HG03469 (cell line): Measurements from ENCODE around the gene AMBRA1.

Experiments used
- ATAC-seq: cut with Tn5 transposase; IDR thresholded peaks from one replicate; pipeline ENCODE4 v1.9.1; 2021; ENCODE audit warnings: mild to moderate bottlenecking, moderate library complexity, moderate number of reproducible peaks; ENCODE audit not compliant: unreplicated experiment

The AMBRA1 gene

GRCh38 chr11:46511342-46511741 lies 82.5 kb downstream of the AMBRA1 start:
- no peak for ATAC-seq

GRCh38 chr11:46508360-46508759 lies 85.5 kb downstream of the AMBRA1 start:
- ATAC-seq = no peak

GRCh38 chr11:46506483-46506791 lies 87.4 kb downstream of the AMBRA1 start:
- no peak for ATAC-seq

- ATAC-seq = no peak
Observed at GRCh38 chr11:46505741-46506482, 87.9 kb downstream of the AMBRA1 start.

GRCh38 chr11:46504817-46505613 lies 88.8 kb downstream of the AMBRA1 start:
- no peak for ATAC-seq

GRCh38 chr11:46499821-46500220 lies 94.0 kb downstream of the AMBRA1 start:
- ATAC-seq = no peak

DNA sequence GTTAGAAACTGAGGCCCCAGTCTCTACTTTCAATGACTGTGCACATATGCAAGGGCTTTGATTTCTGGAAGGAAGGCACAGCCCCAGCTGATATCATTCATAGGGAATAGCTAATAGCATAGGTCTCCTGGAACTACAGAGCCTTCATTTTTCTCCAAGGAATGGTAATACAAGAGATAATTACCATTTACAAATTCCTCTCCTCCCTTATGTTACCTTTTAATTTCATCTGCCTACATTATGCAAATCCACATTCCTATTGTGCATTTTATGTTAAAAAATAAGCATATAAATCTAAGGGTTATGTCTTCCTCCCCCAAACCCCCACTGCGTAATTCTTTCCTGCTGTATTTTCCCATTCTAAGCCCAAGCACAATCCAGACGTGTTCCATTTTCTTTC lies 94.9 kb downstream of the AMBRA1 start:
- ATAC-seq = no peak

DNA sequence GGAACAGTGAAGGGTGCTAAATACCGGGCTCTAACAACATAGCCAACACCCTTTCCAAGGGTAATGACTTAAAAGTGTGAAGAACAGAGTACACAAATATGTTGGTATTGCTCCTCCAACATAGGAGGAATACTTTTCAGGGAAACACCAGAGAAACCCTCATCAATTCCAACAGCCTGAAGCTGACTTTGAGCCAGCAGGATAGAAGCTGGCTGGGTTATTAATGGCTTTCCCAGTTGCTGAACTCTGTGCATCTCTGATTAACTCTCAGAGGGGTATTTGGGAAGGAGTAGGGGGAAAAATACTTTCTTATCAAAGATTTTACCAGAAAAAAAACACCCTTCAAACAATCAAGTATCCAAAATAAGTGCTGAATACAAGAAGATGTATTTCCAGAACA lies 95.6 kb downstream of the AMBRA1 start:
- ATAC-seq = no peak

- no peak for ATAC-seq
Observed at GRCh38 chr11:46497498-46497897, 96.3 kb downstream of the AMBRA1 start.

GRCh38 chr11:46493791-46494190 lies 100.0 kb downstream of the AMBRA1 start:
- ATAC-seq = no peak

DNA sequence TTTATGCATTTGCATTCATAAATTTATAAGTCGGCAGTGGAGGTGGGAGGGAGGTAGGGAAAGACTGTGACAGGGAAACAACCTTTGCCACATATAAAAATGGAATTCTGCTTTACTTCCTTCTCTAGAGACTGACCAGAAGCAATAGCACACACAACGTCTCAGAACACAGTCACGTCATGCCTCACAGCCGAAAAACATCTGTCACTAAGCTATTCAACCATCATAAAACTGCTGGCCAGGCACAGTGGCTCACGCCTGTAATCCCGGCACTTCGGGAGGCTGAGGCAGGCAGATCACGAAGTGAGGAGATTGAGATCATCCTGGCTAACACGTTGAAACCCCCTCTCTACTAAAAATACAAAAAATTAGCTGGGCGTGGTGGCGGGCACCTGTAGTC lies 101.3 kb downstream of the AMBRA1 start:
- no peak for ATAC-seq

- no peak for ATAC-seq
Observed at GRCh38 chr11:46491661-46492330, 102.0 kb downstream of the AMBRA1 start.

DNA sequence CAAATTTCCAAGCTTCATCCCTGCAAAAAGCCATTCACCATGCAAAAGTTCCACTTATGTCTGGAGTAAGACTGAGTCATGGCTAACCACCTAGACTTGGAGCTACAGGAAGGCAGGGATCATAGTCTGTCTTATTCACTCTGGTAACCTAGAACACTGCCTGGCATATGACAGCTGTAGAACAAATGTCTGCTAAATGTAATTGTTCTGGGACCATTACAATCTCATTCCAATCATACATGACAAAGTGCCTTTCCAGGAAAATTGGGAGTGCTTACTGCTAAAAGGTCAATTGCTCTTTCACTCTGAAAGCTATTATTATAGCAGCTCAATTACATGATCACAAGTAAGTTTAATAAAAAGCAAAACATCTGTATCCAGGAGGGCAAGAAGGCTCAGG lies 103.2 kb downstream of the AMBRA1 start:
- no peak for ATAC-seq

GRCh38 chr11:46489656-46490560 lies 103.9 kb downstream of the AMBRA1 start:
- no peak for ATAC-seq

GRCh38 chr11:46485856-46486443 lies 107.9 kb downstream of the AMBRA1 start:
- no peak for ATAC-seq

DNA sequence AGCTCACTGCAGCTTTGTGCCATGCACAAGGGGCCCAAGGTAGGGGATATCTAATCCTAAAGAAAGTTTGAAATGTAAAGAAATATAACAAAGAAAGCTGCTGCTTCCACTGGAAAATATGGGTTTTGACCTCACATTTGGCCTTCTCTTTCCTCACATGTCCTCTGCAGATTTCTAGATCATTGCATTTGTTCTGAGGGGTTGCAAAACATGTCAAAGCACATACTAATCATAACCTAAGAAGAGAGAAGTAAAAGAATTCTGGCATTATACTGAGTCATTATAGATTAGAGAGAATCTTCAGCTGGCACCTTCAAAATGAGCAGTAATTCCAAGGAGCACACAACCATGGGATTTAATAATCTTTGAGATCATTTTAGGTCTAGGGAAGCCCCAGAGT lies 109.7 kb downstream of the AMBRA1 start:
- ATAC-seq = no peak

DNA sequence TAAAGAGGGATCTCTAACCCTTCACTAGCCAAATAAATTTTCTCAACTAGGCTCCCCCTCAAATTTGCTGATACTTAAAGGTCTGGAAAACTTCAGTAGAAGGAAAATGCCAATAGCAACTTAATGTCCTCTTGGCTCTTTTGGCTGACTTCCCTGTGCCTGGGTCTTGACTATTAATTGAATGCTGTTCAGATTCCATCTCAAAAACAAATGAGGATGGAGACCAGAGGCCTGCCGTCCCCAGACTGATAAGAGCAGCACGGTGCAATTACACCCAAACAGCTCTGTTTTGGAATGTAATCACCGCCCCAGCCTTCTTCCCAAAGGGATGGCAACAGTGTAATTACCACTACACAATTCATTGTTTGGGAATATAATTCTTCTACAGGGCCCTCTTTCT lies 112.9 kb downstream of the AMBRA1 start:
- no peak for ATAC-seq

DNA sequence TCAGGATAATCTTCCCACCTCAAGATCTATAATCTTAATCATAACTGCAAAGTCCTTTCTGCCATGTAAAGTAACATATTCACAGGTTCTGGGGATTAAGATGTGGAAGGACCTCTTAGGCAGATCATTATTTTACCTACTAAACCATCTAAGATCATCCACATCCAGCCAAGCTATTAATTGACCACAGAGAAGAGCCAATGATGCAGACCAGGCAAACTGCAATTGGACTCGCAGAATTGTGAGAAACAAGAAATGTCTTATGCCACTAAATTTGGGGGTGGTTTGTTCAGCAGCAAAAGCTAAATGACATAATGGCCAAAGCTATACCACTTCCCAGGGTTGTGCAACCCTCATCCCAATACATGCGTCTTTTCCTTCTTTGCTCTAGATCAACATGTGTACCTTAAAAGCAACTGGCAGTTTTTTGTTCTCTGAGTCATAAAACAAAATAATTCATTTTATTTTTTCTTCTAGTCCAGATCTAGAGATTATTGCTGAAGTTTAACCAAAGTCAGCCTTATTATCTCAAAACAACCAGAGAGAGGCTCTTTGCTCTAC lies 113.6 kb downstream of the AMBRA1 start:
- ATAC-seq = no peak

DNA sequence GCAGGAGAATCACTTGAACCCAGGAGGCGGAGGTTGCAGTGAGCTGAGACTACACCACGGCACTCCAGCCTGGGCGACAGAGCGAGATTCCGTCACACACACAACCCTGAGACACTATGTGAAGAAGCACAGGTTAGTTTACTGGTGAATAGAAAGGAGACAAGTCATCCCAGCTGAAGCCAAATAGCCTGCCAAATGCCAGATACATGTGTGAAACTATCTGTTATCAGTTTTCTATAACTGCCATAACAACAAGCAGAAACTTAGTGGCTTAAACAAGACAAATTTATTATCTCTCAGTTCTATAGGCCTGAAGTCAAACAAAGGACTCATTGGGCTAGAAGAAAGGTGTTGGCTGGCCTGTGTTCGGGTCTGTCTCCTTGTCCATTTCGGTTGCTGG lies 114.2 kb downstream of the AMBRA1 start:
- no peak for ATAC-seq

DNA sequence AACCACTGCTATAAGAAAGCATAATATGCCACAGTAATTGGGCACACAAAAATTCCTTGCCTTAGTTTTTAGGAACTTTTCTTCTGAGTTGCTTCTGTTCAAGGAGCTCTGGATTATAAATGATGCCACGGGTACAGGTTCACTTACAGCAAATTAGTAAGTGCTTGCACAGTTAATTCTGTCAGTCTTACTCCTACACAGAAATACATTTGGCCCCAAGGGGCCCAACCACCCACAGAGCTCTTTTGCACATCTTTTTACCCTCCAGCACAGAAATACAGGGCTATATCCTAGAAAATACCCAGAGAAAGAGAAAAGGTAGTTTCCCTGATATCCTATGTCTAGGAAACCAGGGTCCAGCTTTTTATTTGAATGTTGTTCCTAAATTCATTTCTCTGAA lies 115.6 kb downstream of the AMBRA1 start:
- no peak for ATAC-seq
